Measurements from ENCODE around the gene IGSF3.

IGSF3 gene

GRCh38 chr1:116572771-116573430 is 94.6 kb downstream of the IGSF3 start (continued):
- TF ChIP-seq CSRNP3 (CRISPR knock-in tag; IDR thresholded peaks at IDR 0.05) (no peak), BACH2 (CRISPR knock-in tag; IDR thresholded peaks at IDR 0.05; ENCODE audit: borderline replicate concordance) (no peak)

GRCh38 chr1:116572099-116572498 is 95.4 kb downstream of the IGSF3 start:
- no peak for ATAC-seq
- TF ChIP-seq TCF4 (CRISPR knock-in tag; IDR thresholded peaks at IDR 0.05; ENCODE audit: borderline replicate concordance), result no peak
- no peak for TF ChIP-seq ZC3H10 (CRISPR knock-in tag; IDR thresholded peaks at IDR 0.05)
- TF ChIP-seq CREB5 (CRISPR knock-in tag; IDR thresholded peaks at IDR 0.05; ENCODE audit: low read depth), result no peak

GRCh38 chr1:116571215-116571919 is 96.2 kb downstream of the IGSF3 start:
- no peak for ATAC-seq
- TF ChIP-seq ZNF70 (CRISPR knock-in tag; IDR thresholded peaks at IDR 0.05), result no peak
- TF ChIP-seq ZC3H10 (CRISPR knock-in tag; IDR thresholded peaks at IDR 0.05), result no peak
- no peak for TF ChIP-seq GLIS3 (CRISPR knock-in tag; IDR thresholded peaks at IDR 0.05)
- TF ChIP-seq ESRRG (CRISPR knock-in tag; IDR thresholded peaks at IDR 0.05), result no peak
- TF ChIP-seq ISL1 (CRISPR knock-in tag; IDR thresholded peaks at IDR 0.05), result no peak
- no peak for TF ChIP-seq OSR1 (CRISPR knock-in tag; IDR thresholded peaks at IDR 0.05)
- no peak for TF ChIP-seq ZFP3 (CRISPR knock-in tag; IDR thresholded peaks at IDR 0.05)
- no peak for TF ChIP-seq TSHZ2 (CRISPR knock-in tag; IDR thresholded peaks at IDR 0.05)
- TF ChIP-seq TOX (CRISPR knock-in tag; IDR thresholded peaks at IDR 0.05; ENCODE audit: borderline replicate concordance), result no peak
- TF ChIP-seq CSDC2 (CRISPR knock-in tag; IDR thresholded peaks at IDR 0.05), result no peak
- TF ChIP-seq RARB (CRISPR knock-in tag; IDR thresholded peaks at IDR 0.05), result no peak
- no peak for TF ChIP-seq ARNTL (CRISPR knock-in tag; IDR thresholded peaks at IDR 0.05; ENCODE audit: borderline replicate concordance, low read depth)

- no peak for TF ChIP-seq CSDC2 (CRISPR knock-in tag; IDR thresholded peaks at IDR 0.05)
- TF ChIP-seq SNAI2 (CRISPR knock-in tag; IDR thresholded peaks at IDR 0.05), result peak; percentile 30; the same call in 1 of the 2 replicates
- TF ChIP-seq RARB (CRISPR knock-in tag; IDR thresholded peaks at IDR 0.05), result no peak
- TF ChIP-seq PATZ1 (CRISPR knock-in tag; IDR thresholded peaks at IDR 0.05; ENCODE audit: borderline replicate concordance), result peak; percentile 85; the same call in 1 of the 2 replicates
- TF ChIP-seq TSHZ2 (CRISPR knock-in tag; IDR thresholded peaks at IDR 0.05), result 0 out of 2 replicates have a peak, but pooled peaks have one; percentile 6
- no peak for TF ChIP-seq PPARA (CRISPR knock-in tag; IDR thresholded peaks at IDR 0.05; ENCODE audit: borderline replicate concordance)
- peak; percentile 90 for ATAC-seq
Observed at GRCh38 chr1:116570358-116571214, 96.9 kb downstream of the IGSF3 start, which contains the start of gene CD58. TSS of gene CD58 (minus strand) at chr1:116571026. CDS start at chr1:116570972, 54 bp downstream.

Data from SK-N-SH treated with all-trans-retinoic acid at 6 μM for 48 hours (cell line).